NOMO-1 treated with dmso at 0.1 percent for 144 hours (cell line): ENCODE measurements around the gene HTR3C.
"Not testable (repeated sequence)": the region's sequence is repeated elsewhere in the genome, so short reads cannot be mapped to it uniquely, and the experiment has no call there.

Experiments
- DNase-seq: peaks from one replicate; lab custom pipeline; 2025; ENCODE audit not compliant: unreplicated experiment; lab: John Stamatoyannopoulos, UW

HTR3C gene, protein sequence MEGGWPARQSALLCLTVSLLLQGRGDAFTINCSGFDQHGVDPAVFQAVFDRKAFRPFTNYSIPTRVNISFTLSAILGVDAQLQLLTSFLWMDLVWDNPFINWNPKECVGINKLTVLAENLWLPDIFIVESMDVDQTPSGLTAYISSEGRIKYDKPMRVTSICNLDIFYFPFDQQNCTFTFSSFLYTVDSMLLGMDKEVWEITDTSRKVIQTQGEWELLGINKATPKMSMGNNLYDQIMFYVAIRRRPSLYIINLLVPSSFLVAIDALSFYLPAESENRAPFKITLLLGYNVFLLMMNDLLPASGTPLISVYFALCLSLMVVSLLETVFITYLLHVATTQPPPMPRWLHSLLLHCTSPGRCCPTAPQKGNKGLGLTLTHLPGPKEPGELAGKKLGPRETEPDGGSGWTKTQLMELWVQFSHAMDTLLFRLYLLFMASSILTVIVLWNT

DNA sequence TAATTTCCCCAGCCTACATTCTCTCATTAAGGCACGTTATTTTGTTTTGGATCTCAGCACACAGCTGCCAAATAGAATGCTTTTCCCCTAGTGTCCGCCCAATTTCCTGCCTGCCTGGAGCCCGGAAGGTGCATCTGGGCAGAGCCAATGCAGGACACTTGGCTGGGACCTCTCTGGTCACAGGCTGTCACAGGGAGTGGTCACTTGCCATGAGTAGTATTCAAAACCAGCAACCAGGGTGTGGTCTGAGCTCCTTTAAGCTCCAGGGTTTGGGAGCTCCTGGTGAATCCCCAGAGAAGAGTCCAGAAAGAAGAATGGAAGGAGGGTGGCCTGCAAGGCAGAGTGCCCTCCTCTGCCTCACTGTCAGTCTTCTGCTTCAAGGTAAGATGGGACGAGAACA is at the start of gene HTR3C:
HTR3C (plus strand) TSS at position 281 of the 400 bp plus-strand sequence; CDS start at position 315, 34 bp downstream.
- no peak for DNase-seq

DNA sequence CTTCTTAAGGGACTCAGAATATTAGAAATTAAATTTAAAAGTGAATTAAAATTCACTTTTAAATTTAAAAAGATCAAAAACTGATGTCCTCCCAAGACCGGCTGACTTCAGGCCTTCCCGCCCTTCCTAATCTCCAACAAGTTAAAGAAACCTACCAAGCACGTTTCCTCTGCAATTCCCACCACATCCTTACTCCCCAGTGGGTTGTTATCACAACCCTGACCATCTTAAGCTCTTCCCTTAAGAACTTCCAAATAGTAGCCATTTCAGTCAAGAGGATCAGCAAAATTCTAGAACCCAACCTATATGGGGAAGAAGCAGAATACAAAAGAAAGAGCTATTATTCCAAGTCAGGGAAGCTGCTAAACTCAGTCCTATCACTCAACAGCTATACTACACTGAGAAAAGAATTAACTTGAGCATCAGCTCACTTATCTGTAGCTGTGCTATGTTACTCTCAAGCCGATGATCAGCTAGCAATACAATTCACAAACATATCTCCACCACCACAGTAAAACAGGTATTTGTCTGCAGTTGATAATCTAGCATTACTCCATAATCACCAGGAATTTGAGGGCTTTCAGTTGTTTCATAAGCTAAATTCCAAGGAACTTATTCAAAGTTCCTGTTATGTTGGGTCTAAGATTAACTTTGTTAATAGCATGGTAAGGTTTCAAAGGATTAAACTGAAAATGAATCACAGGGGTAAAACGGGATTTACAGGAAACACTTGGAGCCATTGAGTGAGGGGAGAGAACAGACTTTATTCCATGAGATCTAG is 49.5 kb upstream of the HTR3C start:
- no peak for DNase-seq

DNA sequence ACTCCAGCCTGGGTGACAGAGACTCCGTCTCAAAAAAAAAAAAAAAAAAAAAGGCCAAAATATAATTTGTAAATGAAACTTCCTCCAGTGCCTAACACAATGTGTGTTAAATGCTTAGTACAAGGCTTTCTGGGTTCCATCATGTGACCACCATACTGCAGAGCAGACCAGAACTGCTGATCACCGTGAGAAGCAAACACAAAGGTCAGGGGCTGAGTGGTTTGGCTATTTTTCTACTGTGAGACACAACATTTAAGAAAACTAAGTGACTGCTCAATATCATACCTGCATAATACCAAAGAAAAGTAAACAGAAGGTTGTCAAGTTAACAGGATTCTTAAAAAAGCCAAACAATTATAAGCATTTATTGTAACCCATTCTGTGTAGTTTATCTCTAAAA is 48.4 kb upstream of the HTR3C start:
- DNase-seq = no peak

DNA sequence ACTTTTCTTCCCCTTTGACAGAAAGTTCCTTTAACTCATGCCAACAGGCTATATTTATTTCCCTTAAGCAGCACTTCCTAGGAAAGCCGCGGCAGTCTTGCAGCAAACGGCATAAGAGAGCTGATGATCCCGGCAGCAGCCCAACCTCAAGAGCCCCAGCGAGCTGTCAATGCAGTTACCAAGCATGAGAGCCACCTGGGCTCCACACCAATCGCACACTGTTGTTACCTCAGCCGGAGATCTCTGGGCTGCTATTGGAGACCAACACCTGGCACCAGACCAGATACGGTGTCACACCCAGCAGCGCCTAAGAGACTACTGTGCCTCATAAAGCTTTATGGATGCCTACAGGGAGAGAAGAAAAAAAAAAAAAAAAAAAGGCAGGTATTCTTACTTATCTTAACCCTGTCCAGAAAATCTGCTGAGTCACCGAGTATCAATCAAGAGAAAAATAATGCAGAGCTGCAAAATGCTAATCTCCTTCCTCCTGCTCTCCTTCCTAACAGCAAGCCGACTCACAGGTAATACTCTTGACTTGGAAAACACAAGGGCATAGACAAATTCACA is 46.8 kb upstream of the HTR3C start:
- peak; percentile 52 for DNase-seq

DNA sequence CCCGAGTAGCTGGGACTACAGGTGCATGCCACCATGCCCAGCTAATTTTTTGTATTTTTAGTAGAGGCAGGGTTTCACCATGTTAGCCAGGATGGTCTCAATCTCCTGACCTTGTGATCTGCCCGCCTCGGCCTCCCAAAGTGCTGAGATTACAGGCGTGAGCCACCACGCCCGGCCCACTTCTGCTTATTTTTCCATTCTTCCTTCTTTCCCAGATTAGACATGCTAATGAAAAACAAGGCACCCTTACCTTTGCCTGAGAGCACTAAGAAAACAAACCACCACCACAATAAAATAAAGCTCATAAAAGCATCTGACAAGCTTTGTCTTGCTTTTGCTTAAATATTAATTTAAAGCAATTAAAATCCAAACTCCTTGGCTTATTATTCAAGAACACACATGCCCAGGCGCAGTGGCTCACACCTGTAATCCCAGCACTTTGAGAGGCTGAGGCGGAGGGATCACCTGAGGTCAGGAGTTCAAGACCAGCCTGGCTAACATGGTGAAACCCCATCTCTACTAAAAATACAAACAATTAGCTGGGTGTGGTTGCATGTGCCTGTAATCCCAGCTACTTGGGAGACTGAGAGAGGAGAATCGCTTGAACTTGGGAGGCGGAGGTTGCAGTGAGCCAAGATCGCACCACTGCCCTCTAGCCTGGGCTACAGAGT is 45.6 kb upstream of the HTR3C start:
- not testable (repeated sequence) for DNase-seq

DNA sequence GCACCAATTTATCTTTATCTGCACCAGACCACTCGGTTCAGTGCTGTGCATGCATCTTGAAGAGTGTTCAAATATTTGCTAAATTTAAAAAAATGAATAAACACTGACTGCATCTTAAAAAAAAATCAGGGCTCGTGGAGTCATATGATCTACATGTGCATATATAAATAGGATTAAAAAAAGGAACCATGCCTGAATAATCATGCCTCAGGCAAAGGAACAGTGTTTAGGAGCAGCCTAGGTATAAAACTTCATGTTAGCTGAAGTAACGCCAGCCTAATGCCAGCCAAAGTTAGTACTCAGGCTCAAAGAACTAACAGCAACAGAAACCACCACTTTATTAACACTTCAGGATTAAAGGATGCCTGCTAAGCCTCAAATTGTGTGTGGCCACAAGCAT is 44.7 kb upstream of the HTR3C start:
- no peak for DNase-seq

DNA sequence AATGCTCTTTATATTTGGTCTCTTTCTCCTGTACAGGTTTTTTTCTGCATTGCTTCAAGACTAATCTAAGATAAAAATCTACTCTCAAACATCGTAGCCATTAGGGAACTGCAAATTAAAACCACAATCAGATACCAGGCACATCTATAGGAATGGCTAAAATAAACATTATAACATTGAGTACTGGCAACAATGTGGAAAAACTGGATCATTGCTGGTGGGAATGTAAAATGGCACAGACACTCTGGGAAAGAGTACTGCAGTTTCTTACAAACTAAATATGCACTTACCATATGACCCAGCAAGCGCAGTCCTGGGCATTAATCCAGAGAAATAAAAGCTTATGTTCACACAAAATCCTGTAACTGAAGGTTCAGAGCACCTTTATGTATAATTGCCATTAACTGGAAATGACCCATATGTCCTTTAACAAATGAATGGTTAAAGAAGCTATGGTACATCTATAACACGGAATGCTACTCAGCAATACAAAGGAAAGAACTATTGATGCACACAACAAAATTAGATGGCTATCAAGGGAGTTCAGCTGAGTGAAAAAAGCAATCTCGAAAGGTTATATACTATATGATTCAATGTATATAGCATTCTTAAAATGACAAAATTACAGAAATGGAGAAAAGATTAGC is 41.5 kb upstream of the HTR3C start:
- DNase-seq = no peak

DNA sequence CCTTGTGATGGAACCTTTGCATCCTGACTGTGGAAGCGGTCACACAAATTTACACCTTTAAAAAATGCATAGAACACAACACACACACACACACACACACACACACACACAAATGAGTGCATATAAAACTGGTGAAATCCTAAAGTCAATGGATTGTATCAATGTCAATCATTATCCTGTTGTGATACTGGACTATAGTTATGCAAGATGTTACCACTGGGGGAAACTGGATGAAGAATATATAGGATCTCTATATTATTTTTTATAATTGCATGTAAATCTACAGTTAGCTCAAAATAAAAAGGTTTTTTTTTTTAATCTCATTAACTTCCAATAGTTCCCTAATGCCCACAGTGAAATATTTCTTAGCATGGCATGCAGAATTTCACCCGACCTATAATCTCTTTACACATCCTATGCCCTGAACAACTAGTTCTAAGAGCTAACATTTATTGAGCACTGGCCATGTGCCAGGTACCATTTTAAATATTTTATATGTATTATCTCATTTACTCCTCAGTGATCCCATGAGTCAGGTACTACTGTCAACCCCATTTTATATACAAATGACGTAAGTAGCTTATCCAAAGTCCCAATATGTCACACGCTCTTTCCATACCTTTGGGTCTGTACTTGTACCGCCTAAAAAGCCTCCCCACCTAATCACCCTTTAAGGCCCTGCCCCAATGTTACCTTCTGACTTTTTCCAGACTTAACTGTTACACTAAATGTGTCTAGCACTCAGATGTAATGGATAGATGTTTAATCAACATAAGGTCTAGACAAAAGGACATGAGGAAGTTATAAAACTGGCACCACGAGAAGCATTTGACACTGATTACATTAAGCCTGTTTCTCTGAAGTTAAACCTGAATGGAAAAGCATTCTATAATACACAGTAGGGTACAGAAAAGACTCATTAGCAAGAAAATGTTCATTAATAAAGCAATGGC is 40.6 kb upstream of the HTR3C start:
- no peak for DNase-seq

DNA sequence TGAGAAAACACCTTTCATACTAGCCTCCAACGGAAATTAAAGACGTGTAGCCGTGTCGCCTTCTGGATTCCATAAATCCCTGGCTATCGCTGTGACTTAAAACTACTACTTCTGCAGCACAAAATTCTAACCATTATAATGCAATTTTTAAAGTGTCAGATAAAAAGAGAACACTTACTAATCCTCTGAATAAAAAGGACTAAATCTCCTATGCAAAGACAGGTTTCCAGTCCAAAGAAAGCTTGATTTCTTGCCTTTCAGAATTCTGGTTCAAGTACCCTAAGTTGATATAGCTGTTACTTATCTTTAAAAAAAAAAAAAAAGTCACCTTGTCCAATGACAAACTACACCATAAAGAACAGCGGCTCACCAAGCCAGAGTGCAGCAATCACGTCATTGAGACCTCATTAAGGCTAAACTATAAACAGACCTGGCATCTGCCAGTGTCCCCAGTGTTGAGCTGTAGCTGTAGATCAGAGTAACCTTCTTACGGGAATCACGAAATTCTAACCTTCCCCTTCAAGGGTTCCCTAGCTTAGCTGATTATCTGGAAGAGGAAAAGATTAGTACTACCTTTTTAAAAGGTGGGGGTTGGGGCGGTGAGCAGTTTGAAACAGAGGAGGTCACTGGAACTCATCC is 37.3 kb upstream of the HTR3C start:
- no peak for DNase-seq

DNA sequence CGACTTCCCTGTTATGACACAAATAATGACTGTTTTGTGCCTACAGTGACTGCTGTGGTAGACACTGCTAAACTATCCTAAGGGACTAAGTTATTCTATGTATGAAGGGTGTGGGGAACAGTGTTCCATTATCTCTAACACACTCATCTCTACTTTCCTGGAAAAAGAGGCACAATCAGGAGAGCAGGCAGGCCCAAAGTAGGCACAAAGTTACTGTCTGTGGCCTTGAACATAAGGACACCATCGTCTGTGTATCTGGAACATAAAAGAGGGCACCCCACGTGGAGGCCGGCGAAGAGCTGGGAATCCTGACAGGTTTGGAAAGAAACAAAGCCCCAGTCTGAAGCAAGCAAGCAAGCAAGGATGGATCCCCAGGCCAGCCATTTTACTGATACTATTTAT is 36.7 kb upstream of the HTR3C start:
- no peak for DNase-seq

DNA sequence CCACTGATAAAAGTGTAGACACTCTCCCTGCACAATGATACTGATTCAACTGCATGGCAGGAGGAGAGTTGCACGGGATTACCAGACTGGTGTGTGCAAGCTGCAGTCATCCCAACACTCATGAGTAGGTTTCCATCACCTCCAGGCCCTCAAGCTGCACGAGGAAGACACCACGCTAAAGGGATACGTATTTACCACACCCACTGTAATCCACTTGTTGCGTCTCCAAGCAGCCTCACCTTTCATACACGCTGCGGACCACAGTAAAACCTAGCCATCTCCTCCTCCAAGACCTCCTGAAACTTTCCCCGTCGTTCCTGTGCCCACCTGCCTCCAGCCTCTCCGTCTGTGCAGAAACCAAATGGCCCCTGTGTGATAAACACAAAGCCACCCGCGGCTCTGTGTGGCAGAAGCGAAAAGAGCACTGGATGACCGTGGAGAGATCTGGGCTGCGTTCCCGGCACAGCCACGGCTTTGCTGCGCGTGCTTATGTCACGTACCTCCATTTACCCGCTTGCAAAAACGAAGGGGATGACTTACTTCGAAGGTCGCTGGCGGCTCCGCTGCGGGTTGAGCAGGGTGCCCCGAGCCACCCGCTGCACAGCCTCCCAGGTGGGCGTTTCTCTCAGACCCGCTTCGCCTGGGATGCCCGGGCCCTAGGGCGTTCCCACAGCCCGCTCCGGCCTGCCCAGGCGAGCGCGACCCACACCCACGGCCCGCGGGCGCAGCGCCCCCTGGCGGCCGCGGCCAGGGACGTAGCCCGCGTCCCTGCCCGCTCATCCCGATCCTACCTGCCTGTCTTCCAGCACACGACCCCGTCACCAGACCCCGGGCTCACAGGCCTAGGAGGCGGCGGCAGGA is 35.8 kb upstream of the HTR3C start:
- DNase-seq = peak; percentile 12

DNA sequence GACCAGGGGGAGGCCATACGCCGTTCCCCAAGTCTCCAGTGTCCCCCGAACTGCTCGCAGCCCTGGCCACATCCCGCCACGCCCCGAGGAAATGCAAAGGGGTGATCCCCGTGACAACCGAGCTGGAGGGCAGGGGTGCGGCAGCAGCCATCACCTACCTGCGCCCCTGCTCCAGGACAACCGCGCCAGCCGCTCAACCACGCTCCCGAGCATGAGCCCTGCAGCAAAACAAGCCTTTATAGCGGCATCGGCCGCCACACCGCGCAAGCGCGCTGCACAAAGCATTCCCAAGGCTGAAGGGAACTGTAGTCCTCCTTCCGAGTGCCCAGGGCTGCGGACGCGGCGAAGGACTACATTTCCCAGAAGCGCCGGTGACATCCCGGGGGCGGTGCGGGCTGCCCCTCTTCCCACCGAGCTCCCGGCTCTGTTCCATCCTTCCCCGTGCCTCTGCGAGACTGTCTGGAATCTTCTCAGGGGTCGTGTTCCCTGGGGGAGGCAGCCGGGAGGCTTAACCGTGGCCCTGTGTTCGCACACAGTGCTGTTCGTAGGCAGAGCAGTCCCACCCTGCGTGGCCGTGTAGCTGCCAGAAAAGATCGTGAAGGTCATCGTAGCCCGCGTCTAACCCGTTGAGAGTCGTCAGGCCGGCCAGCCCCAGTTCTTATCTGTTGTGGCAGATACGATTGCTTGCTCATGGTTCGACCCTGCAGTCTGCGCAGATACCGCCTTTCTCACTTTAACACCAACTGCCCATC is 35.0 kb upstream of the HTR3C start, which contains the start of gene ABCC5:
ABCC5 (minus strand) TSS at position 213 of the 752 bp plus-strand sequence. CDS start 3,492 bp downstream, outside the sequence.
- DNase-seq = peak; percentile 93

DNA sequence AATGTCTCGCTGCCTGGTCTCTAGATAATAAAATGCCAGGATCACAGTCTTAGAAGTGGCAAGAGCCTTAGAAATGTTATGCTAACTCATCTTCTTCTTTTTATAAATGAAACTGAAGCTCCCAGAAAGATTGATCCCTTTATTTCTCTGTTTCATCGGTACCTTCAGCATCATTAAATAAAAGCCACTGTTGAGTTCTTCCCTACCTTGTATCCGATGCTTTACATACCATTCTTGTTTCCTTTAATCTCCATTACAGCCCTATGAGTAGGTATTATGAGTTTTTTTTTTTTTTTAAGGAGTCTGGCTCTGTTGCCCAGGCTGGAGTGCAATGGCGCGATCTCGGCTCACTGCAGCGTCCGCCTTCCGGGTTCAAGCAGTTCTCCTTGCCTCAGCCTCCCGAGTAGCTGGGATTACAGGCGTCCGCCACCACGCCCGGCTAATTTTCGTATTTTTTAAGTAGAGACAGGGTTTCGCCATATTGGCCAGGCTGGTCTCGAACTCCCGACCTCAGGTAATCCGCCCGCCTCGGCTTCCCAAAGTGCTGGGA is 34.3 kb upstream of the HTR3C start:
- no peak for DNase-seq

DNA sequence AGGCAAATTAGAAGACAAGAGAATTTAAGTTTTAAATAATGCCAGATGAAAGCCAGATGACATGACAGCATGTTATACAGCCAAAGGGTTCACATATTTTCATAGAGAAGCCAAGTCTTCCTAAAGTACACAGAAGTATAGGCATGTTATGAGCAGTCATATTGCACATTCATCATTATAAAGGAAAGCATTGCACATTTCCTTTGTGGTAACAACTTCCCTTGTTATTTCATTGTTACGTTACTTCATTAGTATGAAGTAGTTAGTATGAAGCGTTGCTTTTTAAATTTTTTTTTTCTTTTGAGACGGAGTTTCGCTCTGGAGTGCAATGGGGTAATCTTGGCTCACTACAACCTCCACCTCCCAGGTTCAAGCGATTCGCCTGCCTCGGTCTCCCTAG is 30.5 kb upstream of the HTR3C start:
- DNase-seq = peak; percentile 58

DNA sequence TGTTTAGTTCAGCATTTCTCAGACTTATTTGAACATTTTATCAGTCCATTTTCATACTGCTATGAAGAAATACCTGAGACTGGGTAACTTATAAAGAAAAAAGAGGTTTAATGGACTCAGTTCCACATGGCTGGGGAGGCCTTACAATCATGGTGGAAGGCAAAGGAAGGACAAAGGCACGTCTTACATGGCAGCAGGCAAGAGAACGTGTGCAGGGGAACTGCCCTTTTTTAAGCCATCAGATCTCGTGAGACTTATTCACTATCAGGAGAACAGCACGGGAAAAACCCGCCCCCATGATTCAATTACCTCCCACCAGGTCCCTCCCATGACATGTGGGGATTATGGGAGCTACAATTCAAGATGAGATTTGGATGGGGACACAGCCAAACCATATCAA is 27.6 kb upstream of the HTR3C start:
- DNase-seq = not testable (repeated sequence)

DNA sequence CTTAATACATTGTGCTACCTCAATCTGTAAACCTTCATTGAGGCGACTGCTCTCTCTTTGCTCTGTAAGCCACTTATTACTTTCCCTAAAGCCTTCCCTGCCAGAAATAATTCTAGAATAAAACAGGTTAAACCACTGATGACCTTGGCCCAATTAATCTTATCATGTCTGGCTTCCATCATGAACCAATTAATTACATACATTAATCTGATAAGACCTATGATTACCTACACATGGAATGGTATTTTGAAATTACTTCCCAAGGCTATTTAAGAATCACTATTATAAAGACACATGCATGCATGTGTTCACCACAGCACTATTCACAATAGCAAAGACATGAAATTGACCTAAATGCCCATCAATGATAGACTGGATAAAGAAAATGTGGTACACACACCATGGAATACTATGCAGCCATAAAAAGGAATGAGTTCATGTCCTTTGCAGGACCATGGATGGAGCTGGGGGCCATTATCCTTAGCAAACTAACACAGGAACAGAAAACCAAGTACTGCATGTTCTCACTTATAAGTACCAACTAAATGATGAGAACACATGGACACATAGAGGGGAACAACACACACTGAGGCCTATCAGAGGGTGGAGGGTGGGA is 24.5 kb upstream of the HTR3C start:
- DNase-seq = not testable (repeated sequence)

DNA sequence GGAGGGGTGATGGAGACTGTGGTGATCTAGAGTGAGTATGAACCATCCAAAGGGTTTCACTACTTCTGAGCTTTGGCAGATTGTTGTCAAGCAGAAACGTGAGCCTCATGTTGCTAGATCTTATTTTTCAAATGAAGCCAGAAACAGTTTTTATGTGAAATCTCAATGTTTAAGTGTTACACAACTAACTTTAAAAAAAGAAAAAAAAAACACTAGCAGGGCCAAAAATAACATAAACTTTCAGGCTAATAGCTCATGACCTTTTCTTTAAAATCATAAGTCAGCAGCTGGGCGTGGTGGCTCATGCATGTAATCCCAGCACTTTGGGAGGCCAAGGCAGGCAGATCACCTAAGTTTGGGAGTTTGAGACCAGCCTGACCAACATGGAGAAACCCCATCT is 23.4 kb upstream of the HTR3C start:
- DNase-seq = no peak
